A204.1 (cell line): ENCODE data around the gene BEAN1.

ENCODE experiments used
- FAIRE-seq: peaks from 2 replicates; lab custom pipeline; 2012; peaks lifted over from hg19 to GRCh38; lab: Jason Lieb, UNC

Gene BEAN1

DNA sequence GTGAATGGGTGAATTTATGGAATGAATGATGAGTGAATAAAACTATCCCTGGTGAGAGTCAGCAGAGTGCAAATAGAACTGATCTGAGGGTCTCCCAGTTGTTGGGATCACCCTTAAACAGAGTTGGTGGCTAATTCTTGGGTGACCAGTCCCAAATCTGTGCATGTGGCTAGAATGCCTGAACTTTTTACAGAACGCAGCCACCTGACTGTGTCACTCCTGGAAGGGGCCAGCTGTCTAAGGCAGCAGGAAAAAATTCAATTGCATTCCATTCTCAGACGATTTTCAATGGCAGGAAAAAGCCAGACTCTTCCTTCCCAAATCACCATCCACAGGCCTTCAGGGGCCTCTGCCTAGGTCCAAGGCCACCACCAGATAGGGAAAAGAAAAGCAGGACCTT lies 43.5 kb downstream of the BEAN1 start:
- no peak for FAIRE-seq

DNA sequence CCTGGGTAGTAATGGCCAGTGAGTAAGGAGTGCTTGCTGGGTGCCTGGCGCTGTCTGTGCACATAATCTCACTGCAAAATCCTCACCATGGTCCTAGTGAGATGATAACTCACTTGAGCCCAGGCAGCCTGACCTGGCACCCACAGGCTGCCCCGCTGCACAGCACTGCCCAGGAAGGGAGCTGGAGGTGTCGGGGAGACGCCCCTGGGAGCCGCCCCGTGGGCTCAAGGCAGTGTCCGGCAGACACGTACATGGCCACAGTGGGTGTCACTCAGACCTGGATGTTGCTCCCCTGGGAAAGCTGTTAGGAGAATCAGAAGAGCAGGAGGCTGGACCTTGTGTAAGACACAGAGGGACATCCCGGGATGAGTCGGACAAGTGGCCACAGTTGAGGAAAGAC lies 44.2 kb downstream of the BEAN1 start:
- FAIRE-seq = no peak

DNA sequence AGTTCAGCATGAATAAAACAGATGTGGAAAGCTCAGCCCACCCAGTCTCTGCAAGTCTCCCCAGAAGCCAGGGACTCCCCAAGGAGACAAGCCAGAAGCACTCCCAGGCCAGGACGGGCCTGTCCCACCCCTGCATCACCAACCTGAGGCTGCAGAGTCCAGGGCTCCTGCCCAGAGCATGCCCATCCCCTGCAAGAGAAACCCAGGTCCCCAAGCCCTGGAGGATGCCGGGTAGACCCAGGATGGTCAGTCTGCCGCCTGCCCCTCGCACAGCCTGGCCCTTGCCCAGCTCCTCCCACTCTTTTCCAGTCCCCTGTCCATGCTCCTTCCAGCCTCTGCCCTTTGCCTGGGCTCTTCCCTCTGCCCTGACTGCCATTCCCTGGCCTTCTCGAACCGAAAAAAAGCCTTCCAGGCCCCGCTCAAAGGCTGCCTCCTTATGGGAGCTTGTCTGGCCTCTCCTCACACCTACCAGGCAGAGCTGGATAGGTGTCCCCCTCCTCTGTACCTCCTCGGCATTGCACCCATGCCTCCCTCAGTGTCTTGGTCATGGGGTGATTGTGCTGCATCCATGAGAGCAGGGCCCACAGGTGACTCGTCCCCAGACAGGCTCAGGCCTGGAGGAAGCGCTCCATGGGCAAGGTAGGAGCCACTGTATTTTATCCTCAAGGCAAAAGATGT lies 44.8 kb downstream of the BEAN1 start:
- FAIRE-seq = no peak

DNA sequence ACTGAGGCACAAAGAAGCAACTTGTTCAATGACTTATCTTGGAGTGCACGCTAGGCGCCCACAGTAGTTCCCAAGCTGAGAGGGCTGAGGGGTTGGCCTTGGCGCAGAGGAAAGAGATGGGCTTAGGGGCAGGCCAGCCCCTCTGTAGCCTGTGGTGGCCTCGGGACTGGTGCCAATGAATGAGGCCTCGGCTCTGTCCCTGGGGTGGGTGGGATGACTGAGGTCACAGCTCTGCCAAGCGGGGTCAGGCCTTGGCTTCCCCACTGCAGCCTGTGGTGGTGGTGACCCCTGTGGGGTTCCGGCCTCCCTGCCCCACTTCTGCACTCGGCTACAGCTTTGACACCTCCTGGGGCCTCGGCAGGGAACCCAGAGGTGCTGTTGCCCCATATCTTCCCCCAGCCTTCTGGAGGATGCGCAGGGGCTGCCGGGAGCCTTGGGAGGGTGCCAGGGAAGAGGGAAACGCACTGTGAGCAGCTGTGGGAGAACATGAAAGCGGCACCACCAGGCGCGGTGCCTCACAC lies 46.0 kb downstream of the BEAN1 start:
- no peak for FAIRE-seq

DNA sequence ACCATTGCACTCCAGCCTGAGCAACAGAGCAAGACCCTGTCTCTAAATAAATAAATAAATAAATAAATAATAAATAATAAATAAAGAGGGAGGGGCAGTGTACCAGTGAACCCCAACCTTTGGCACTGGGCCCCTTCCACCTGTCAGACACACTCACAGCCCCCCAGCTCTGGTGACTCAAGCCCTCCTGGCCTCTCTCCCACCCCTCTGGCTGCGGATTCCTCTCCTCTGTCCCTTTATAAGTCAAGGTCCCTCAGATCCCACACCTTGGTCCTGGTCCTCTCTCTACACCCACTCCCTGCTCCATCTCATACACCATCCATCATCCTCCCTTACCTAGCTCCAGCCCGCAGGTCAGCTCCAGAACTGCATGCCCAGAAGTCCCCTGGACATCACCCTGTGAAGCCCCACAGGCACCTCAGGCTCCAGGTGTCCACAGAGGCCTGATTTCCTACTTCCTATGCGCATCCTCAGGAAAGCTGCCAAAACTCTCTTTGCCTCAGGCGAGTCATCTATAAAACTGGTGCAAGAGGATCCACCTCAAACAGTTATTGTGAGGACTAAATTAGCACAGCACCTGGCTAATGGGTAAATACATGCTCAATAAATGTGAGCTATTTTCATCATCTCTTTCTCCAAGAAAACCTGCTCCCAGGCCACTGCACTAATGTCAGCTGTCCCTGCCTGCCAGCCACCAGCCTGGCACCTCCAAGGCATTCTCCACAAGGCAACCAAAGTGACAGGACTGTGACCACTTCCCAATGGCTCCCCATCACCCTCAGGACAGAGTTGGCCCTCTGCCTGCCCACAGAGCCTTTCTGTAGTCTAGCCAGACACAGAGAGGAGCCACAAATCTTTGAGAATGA lies 46.8 kb downstream of the BEAN1 start:
- FAIRE-seq = no peak

DNA sequence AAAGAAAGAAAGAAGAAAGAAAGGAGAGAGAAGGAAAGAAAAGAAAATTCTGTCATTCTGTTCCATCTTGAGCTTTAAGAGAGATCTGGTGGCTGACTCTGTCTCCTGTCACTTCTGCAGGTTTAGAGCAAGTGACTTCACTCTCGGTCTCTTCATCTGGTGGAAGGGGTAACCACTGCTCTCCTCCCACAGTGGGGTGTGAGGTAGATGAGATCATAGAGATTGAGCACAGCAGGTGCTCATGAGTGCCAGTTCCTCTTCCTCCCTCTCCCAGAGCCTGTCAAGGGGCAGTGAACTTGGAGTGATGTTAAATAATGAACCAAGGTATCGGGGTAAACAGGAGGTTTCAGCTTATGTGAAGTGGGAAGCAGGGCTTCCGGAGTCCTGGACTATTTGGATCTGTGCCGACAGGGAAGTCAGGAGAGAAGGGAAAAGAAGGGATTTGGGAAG lies 47.7 kb downstream of the BEAN1 start:
- no peak for FAIRE-seq

DNA sequence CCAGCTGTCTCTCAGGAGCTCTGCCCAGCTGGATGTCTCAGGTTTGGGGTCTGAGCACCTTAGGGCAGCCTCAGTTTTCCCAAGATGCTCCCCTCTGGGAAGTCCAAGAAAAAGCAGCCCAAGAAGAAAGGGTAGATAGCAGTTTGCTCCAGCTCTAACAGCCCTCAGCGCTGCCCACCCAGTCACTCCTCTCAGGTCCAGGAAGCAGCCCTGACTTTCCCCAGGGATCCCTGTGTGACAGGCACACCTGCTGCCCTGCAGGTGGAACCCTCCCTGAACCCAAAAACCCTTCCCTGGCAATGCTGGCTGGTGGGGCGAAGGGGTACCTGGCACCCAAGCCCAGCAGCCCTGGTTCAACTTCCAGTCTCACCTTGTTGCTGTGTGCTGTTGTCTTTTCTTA lies 48.1 kb downstream of the BEAN1 start:
- FAIRE-seq = no peak

DNA sequence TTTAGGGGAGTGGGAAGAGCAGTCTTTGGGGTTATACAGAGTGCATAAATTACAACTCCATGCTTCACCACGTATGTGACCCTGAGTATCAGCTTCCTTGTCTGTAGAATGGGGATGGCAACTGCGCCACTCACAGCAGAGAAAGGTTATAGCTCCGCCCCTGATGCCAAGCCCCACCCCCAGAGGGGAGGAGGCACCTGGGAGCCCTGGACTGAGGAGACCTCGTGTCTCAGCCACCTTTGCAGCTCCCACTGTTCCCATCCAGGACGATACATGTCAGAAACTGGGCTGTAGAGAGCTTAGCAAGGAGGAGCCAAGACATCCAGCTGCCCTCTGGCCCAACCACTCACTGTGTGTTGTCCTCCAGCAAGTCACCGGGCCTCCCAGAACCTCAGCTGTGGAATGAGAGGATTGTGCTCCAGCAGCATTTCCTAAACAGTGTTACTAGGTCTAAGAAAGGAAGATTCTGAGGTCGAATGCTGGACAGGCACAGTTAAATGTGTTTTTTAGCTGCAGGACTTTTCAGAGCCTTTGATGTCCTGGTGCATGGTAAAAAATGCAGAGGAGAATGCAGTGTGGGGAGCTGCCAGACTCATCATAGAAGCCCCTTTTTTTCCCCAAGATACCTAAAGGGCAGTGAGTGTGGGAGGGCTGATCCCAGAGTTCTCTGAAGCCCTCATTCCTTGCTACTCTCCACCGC lies 49.4 kb downstream of the BEAN1 start:
- FAIRE-seq = no peak

DNA sequence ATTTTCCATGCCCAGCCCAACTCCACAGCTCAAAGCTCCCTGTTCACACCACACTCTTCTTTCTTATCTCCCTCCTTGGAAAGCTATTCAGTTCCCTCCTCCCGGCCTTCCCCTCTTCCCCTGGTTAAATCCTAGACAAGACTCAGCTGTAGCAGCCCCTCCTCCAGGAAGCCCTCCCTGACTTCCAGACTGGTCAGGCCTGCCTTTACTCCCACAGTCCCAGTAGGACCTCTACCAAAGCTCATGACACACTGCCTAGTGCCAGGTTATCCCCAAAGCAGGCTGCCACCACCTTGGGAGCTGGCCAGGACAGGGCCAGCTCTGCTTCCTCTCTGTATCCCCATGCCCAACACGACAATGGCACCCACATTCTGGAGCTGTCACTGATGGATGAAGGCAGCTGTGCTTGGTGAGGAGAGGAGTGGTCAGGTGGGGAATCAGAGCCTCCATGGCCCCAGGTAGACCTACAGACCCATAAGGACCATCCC lies 50.0 kb downstream of the BEAN1 start:
- FAIRE-seq = no peak

DNA sequence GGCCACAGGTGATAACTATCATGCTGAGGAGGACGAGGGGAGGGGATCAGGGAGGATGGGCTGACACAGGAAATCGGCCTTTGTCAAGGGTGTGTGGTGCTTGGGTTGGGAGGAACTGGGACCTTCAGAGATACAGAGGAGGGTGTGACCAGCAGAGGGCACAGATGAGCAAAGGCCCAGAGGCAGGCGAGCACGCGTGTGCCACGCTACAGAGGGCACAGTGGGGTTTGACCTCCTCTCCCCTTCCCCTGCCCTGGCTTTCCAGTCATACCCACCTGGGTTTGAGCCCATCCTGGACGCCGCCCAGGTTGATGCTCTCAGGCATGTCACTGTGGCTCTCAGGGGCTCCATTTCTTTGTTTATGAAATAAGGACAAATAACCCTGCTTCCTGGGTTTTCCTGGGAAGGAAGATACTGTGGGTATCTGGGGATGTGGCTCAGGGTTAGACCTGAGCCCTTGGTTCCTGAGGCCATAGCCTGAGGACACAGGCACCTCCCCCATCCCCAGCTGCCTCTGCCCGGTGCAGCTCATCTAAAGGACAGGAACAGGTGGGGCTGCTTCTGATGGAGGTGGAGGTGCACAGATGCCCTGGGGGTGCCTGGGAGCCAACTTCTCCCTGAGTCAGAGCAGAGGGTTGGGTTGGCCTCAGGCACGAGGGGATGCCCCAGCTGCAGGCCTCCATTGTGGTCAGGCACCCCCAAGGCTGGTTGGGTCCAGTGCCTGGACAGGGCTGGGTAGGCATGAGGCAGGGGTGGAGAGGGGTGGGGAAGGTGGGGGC lies 51.8 kb downstream of the BEAN1 start:
- FAIRE-seq = no peak

DNA sequence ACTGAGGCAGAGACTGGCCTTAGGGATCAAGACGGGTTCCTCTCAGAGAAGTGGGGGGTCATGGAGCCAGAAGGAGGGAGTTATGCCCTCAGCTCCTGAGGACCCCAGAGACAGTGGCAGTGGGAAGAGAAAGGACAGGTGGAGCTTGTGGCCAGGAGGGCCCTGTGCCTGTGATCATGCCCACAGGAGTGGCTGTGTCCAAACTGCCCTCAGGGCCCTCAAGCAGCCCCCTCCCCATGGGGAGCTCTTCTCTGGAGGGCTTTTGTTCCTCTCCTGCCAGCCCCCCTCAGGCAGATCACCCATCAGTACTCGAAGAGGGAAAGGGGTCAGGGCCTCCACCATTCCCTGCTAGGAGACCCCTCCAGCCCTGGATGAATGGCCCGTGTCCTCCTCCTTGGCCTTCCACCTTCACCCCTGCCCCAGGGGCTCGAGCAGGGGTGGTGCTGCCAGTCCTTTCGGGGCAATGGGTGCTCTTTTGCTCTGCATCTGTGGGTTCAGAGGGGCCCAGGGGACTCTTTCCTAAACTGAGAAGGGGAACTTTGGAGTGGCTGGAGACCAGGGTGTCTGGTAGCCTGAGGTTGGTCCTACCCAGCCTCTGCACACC lies 52.7 kb downstream of the BEAN1 start:
- FAIRE-seq = no peak

DNA sequence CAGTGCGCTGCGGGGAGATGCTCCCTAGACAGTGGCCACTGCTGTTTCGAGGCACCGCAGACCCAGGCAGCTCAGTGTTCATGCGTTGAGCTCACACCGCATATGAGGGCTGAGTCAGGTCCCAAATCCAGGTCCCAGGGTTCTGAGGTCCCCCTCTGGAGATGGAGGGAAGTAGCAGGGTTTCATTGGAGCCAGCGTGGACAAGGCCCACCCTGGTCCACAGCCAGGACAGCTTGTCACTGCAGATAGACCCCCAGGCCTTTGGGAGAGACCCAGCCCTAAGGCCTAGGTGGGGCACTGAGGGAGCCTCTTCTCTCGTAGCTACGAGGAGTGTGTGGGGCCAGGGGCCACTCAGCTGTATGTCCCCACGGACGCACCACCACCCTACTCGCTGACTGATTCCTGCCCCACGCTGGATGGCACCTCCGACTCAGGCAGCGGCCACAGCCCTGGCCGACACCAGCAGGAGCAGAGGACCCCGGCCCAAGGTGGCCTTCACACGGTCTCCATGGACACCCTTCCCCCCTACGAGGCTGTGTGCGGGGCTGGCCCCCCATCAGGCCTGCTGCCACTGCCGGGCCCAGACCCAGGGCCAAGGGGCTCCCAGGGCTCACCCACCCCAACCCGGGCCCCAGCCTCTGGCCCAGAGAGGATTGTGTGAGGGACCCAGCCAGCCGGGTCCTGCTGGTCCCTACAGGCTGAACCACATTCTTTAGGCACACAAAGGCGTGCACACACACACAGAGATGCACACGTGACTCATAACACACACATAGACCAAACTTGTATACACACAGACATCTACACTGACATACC lies 53.4 kb downstream of the BEAN1 start:
- FAIRE-seq = no peak

DNA sequence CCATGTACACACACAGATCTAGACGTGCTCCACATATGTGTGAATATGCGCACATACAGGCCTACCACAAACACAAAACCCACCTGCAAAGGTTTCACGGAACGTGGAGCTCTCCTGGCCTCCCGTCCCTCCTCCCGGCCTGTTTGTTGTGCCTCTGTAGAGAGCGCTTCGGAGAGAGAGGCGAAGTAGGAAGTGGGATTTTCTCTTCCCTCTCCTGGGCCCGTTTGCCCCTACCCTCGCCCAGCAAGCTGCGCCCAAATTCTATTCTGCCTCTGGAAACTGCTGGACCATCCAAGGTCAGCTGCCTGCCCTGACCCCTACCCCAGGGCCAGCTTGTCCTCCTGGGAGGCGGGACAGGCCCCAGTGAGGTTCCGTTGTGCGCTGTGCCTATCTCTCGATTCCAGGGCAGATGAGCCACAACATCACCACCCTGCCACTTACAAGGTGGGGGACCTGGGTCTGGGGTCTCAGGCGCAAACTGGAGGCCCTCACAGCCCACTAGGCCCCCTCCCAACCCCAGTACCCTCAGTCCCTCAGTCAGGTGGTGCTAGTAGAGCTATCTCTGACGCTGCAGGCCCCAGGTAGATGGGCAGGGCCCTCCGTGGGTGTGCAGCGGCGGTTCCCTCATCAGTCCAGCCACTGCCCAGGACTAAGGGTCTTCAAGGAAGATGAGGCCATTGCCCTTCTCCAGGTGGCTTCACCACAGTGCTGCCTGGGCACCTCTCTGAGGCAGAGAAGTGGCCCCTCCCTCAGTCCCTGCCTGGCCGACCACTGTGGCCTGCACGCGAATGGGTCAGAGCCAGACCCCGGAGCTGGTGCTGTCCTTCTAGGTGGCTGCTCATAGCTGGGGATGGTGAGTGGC lies 54.2 kb downstream of the BEAN1 start:
- FAIRE-seq = no peak

DNA sequence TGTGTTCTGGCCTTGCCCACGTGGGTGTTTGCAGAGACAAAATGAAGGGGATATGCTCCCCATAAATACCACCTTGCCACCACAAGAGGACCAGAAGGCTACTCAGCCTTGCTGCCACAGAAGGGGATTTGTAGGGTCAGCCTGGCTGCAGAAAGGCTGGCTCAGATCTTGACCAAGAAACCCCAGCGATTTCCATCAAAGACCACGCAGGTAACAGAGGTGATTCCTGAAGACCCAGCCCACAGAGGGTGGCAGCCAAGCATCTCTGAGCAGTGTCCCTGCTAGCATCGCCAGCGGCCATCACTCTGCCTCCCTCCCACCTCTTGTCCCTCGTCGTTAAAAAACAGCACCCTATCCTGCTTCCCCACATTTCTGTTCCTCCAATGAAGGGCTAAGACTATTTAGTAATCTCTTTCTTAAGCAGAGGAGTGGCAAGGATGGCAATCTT lies 54.9 kb downstream of the BEAN1 start:
- FAIRE-seq = no peak

DNA sequence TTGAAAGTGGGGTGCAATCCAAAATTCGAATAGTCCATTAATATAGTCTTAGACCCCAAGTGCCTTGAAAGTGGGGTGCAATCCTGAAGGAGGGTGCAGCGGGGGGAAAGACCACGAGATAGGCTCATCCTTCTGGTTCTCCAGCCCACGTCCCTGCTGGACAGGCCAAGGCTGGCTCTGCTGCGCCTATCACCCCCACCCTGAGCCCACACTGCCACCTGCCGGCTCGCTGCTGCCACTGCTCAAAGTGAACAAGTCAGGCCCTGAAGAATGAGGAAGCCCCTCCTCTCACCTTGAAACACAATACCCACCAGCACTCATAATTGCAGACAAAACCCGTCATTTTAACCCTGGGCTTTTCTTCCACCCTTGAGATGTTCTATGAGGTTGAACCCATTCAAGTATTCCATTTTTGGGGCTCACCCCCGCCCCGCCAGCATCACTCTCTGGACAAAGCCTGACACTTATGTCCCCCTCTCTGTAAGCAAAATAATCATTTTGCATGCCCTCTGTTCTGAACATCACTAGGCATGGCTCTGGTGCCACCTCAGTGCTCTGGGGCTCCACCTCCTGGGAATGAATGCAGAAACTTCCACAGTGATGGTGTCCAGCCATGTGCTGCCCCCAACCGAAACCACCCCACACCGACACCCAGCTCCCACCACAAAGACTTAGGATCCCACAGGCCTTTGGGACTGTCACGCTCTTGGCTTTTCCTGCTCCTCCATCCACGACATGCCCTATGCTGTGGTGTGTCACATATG lies 56.8 kb downstream of the BEAN1 start:
- FAIRE-seq = peak; percentile 14

DNA sequence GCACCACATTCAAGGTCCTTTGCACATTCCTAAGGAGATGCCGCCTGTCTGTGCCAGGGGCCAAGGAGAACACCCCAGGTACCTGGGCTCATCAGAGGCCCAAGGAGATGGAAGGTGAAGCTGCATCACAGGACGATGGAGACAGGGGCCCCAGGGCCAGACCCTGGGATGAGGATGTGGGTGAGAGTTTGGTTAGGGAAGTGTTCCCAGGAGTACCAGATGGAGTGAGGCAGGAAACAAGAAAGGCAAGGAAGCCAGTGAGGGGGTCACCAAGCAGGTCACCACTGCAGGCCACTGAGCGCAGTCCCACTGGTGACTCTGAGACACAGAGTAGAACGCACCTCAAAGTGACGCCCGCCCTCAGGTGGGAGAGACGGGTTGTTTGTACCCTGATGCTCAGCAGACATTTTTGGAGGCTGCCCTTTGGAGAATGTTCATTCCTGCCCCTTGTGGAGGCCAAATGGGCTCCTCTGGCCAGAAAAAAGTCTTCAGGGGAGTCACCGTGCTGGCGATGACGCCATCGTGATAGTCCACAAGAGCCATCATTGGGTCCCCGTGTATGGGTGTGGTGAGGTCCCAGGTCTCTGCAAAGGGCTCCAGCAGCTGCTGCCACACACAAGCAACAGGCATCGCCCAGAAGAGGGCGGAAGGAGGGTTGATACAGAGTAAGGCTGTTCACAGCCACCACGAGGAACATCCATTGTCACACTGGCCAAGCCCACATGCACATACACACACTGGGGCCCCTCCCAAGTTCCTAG lies 57.5 kb downstream of the BEAN1 start:
- no peak for FAIRE-seq

DNA sequence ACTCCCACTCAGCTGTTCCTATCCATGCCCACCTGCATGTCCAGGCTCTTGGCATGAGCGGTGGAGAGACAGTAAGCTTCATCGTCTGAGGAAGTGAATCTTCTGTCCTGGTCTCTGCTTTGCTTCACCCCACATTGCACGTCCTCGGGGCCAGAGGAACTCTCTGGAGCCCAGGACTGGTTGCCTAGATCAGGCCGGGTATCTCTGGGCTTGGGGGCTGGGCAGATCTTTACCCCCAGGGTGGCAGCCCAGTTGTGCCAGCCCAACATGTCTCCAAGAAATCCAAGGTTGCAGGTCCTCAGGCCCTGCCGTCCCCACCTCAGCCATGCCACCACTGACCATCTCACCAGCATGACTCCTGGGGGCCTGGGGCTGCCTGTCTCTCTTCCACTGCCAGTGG lies 58.3 kb downstream of the BEAN1 start:
- FAIRE-seq = no peak

DNA sequence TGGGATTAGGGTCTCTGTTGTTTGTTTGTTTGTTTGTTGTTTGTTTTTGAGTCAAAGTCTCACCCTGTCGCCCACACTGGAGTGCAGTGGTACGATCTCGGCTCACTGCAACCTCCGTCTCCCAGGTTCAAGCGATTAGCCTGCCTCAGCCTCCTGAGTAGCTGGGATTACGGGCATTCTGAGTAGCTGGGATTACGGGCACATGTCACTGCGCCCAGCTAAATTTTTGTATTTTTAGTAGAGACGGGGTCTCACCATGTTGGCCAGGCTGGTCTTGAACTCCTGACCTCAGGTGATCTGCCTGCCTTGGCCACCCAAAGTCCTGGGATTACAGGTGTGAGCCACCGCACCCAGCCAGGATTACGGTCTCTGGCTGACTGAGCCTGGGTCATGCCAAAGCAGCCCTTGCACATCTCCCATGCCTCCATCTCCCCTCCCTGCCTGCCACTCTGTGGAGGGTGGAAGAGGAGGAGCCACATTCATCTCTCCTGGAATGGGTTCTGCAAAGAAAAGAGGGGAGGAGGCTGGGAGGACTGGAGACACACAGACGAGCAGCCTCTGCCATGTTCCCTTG lies 59.2 kb downstream of the BEAN1 start:
- FAIRE-seq = no peak
